ENCODE results near the gene TMCC3. TPM values are rescaled to one million over a fixed set of nuclear protein-coding genes. Genes with fewer than 3 reads are reported as not detected.
"Not testable (repeated sequence)": the region's sequence is repeated elsewhere in the genome, so short reads cannot be mapped to it uniquely, and the experiment has no call there.

Gene TMCC3
- total and polyA plus RNA-seq, 3 experiments from 2014 or later: 0.18 to 0.41 (median 0.18) TPM

- no peak for DNase-seq
- peak overlapping the region in 1 of 7 donors; percentile 2 for H3K4me3 Mint-ChIP-seq
- Histone ChIP-seq H3K27ac (ENCODE audit: low read depth, low read length) (no peak overlapping the region), H3K27me3 (ENCODE audit: insufficient read depth, low read length, poor library complexity, severe bottlenecking) (no peaks in the 10 kb centered on the region), H3K4me1 (ENCODE audit: insufficient read depth, low read length) (peaks cover 7% of the 10 kb centered on the region), H3K4me3 (ENCODE audit: low read length) (no peak overlapping the region), H3K9me3 (ENCODE audit: low read length) (no peaks in the 10 kb centered on the region), H3K36me3 (ENCODE audit: insufficient read depth, low read length) (no peaks in the 10 kb centered on the region)
- H3K27me3 Mint-ChIP-seq: peaks cover 0 to 2% of the 10 kb centered on the region in 2 donors
- H3K27ac Mint-ChIP-seq: peak overlapping the region in 1 of 8 donors; percentile 37
- peaks cover 14 to 22% (median 20%) of the 10 kb centered on the region in 3 donors for H3K4me1 Mint-ChIP-seq
- H3K36me3 Mint-ChIP-seq: no peaks in the 10 kb centered on the region
- ChIA-PET CTCF (no interaction called here), POLR2A (no interaction called here)
- H3K9me3 Mint-ChIP-seq: no peaks in the 10 kb centered on the region
Measured at GRCh38 chr12:94618995-94619695, 31.2 kb downstream of the TMCC3 start.

- POLR2A ChIA-PET: no interaction called here
- Mint-ChIP-seq H3K27ac (no peak overlapping the region), H3K27me3 (no peaks in the 10 kb centered on the region), H3K9me3 (no peaks in the 10 kb centered on the region), H3K4me3 (no peak overlapping the region), H3K4me1 (peaks cover 10 to 17% (median 16%) of the 10 kb centered on the region in 3 donors), H3K36me3 (no peaks in the 10 kb centered on the region)
- H3K27me3 ChIP-seq (ENCODE audit: insufficient read depth, low read length, poor library complexity, severe bottlenecking): no peaks in the 10 kb centered on the region
- DNase-seq: no peak
- no peak overlapping the region for H3K27ac ChIP-seq (ENCODE audit: low read depth, low read length)
- H3K36me3 ChIP-seq (ENCODE audit: insufficient read depth, low read length): no peaks in the 10 kb centered on the region
- H3K4me1 ChIP-seq (ENCODE audit: insufficient read depth, low read length): peaks cover 3% of the 10 kb centered on the region
- no peaks in the 10 kb centered on the region for H3K9me3 ChIP-seq (ENCODE audit: low read length)
- CTCF ChIA-PET: no interaction called here
- H3K4me3 ChIP-seq (ENCODE audit: low read length): no peak overlapping the region
Measured at GRCh38 chr12:94617101-94617500, 33.3 kb downstream of the TMCC3 start.

DNA sequence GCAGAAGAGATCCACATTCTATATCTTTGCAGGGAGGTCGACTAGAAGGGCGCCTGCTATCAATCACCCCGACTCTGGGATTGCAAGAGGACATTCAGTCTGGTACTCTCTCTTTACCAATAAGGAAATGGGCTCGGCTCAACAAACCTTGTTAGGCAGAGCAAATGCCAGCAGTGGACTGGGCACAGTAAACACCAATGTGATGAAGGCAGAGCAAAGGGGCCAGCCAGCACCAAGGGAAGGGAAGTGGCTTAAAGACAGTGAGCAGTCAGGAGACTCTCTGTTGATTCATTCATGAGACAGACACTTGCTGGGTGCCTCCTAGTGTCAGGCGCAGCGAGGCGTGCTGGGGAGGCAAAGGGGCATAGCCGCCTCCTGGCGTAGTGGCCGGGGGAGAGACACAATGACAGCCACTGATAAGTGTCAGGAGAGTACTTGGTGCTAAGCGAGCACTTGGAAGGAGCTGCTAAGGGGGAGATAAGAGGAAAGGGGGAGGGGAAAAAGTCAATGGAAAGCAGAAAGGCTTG lies 34.1 kb downstream of the TMCC3 start:
- no peaks in the 10 kb centered on the region for H3K36me3 Mint-ChIP-seq
- H3K27me3 ChIP-seq (ENCODE audit: insufficient read depth, low read length, poor library complexity, severe bottlenecking): no peaks in the 10 kb centered on the region
- POLR2A ChIA-PET: no interaction called here
- no peaks in the 10 kb centered on the region for H3K27me3 Mint-ChIP-seq
- no peaks in the 10 kb centered on the region for H3K36me3 ChIP-seq (ENCODE audit: insufficient read depth, low read length)
- no peaks in the 10 kb centered on the region for H3K9me3 ChIP-seq (ENCODE audit: low read length)
- no peaks in the 10 kb centered on the region for H3K9me3 Mint-ChIP-seq
- no peak overlapping the region for H3K4me3 Mint-ChIP-seq
- CTCF ChIA-PET: no interaction called here
- H3K4me1 ChIP-seq (ENCODE audit: insufficient read depth, low read length): no peaks in the 10 kb centered on the region
- no peak overlapping the region for H3K27ac Mint-ChIP-seq
- DNase-seq: no peak
- H3K4me3 ChIP-seq (ENCODE audit: low read length): no peak overlapping the region
- H3K4me1 Mint-ChIP-seq: peaks cover 2 to 9% (median 8%) of the 10 kb centered on the region in 3 donors
- H3K27ac ChIP-seq (ENCODE audit: low read depth, low read length): no peak overlapping the region

- no peak overlapping the region for H3K4me3 Mint-ChIP-seq
- H3K9me3 ChIP-seq (ENCODE audit: low read length): no peaks in the 10 kb centered on the region
- no peak overlapping the region for H3K27ac Mint-ChIP-seq
- peaks cover 0 to 6% (median 4%) of the 10 kb centered on the region in 3 donors for H3K4me1 Mint-ChIP-seq
- CTCF ChIA-PET: no interaction called here
- DNase-seq: no peak
- no peaks in the 10 kb centered on the region for H3K4me1 ChIP-seq (ENCODE audit: insufficient read depth, low read length)
- H3K27me3 ChIP-seq (ENCODE audit: insufficient read depth, low read length, poor library complexity, severe bottlenecking): no peaks in the 10 kb centered on the region
- no peaks in the 10 kb centered on the region for H3K36me3 Mint-ChIP-seq
- no peak overlapping the region for H3K4me3 ChIP-seq (ENCODE audit: low read length)
- no peak overlapping the region for H3K27ac ChIP-seq (ENCODE audit: low read depth, low read length)
- H3K9me3 Mint-ChIP-seq: no peaks in the 10 kb centered on the region
- H3K27me3 Mint-ChIP-seq: no peaks in the 10 kb centered on the region
- POLR2A ChIA-PET: no interaction called here
- H3K36me3 ChIP-seq (ENCODE audit: insufficient read depth, low read length): no peaks in the 10 kb centered on the region
Measured at GRCh38 chr12:94615260-94616181, 34.8 kb downstream of the TMCC3 start.

- peaks cover 0 to 5% of the 10 kb centered on the region in 2 donors for H3K27me3 Mint-ChIP-seq
- H3K4me1 ChIP-seq (ENCODE audit: insufficient read depth, low read length): no peaks in the 10 kb centered on the region
- no peaks in the 10 kb centered on the region for H3K36me3 Mint-ChIP-seq
- peaks cover 0 to 4% (median 3%) of the 10 kb centered on the region in 3 donors for H3K4me1 Mint-ChIP-seq
- H3K9me3 ChIP-seq (ENCODE audit: low read length): no peaks in the 10 kb centered on the region
- no peak for DNase-seq
- peak overlapping the region in 1 of 8 donors; percentile 61 for H3K27ac Mint-ChIP-seq
- ChIA-PET CTCF (no interaction called here), POLR2A (no interaction called here)
- H3K36me3 ChIP-seq (ENCODE audit: insufficient read depth, low read length): no peaks in the 10 kb centered on the region
- H3K4me3 Mint-ChIP-seq: no peak overlapping the region
- H3K27ac ChIP-seq (ENCODE audit: low read depth, low read length): no peak overlapping the region
- no peaks in the 10 kb centered on the region for H3K9me3 Mint-ChIP-seq
- no peak overlapping the region for H3K4me3 ChIP-seq (ENCODE audit: low read length)
- no peaks in the 10 kb centered on the region for H3K27me3 ChIP-seq (ENCODE audit: insufficient read depth, low read length, poor library complexity, severe bottlenecking)
Measured at GRCh38 chr12:94614288-94614721, 36.1 kb downstream of the TMCC3 start.

- Mint-ChIP-seq H3K27ac (no peak overlapping the region), H3K9me3 (peaks cover 4 to 19% (median 14%) of the 10 kb centered on the region in 5 donors), H3K4me1 (no peaks in the 10 kb centered on the region), H3K36me3 (peaks cover 0 to 5% (median 0%) of the 10 kb centered on the region in 3 donors), H3K4me3 (no peak overlapping the region), H3K27me3 (peaks cover 0 to 21% of the 10 kb centered on the region in 2 donors)
- ChIA-PET CTCF (no interaction called here), POLR2A (no interaction called here)
- Histone ChIP-seq H3K9me3 (ENCODE audit: low read length) (no peaks in the 10 kb centered on the region), H3K36me3 (ENCODE audit: insufficient read depth, low read length) (no peaks in the 10 kb centered on the region), H3K4me3 (ENCODE audit: low read length) (no peak overlapping the region), H3K27me3 (ENCODE audit: insufficient read depth, low read length, poor library complexity, severe bottlenecking) (no peaks in the 10 kb centered on the region), H3K27ac (ENCODE audit: low read depth, low read length) (no peak overlapping the region), H3K4me1 (ENCODE audit: insufficient read depth, low read length) (no peaks in the 10 kb centered on the region)
- DNase-seq: no peak
Measured at GRCh38 chr12:94609917-94610443, 40.4 kb downstream of the TMCC3 start.

DNA sequence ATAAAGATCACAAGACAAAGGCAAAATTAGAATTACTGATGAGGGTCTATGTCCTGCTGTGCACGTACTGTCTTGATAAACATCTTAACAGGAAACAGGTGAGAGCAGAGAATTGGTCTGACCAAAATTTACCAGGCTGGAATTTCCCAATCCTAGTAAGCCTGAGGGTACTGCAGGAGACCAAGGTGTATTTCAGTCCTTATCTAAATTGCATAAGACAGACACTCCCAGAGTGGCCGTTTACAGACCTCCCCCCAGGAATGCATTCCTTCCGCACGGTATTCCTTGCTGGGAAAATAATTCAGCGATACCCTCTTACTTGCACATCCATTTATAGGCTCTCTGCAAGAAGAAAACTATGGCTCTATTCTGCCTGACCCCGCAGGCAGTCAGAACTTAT lies 43.5 kb downstream of the TMCC3 start:
- POLR2A ChIA-PET, H3K36me3 Mint-ChIP-seq: not testable (repeated sequence)
- H3K9me3 Mint-ChIP-seq: peaks cover 4 to 19% (median 14%) of the 10 kb centered on the region in 5 donors

GRCh38 chr12:94604366-94604698 lies 46.0 kb downstream of the TMCC3 start:
- peaks cover 0 to 5% (median 0%) of the 10 kb centered on the region in 3 donors for H3K36me3 Mint-ChIP-seq
- peak overlapping the region in 1 of 8 donors; percentile 38 for H3K27ac Mint-ChIP-seq
- H3K4me3 Mint-ChIP-seq: no peak overlapping the region
- ChIA-PET POLR2A (no interaction called here), CTCF (interaction anchor here (1.4 kb wide), 1 partner anchor 17 kb away, joined by 4 read pairs; no protein-coding TSS in a partner anchor)
- peaks cover 5 to 27% of the 10 kb centered on the region in 2 donors for H3K27me3 Mint-ChIP-seq
- Histone ChIP-seq H3K27ac (ENCODE audit: low read depth, low read length) (no peak overlapping the region), H3K4me1 (ENCODE audit: insufficient read depth, low read length) (no peaks in the 10 kb centered on the region), H3K27me3 (ENCODE audit: insufficient read depth, low read length, poor library complexity, severe bottlenecking) (no peaks in the 10 kb centered on the region), H3K36me3 (ENCODE audit: insufficient read depth, low read length) (no peaks in the 10 kb centered on the region), H3K4me3 (ENCODE audit: low read length) (no peak overlapping the region), H3K9me3 (ENCODE audit: low read length) (no peaks in the 10 kb centered on the region)
- H3K4me1 Mint-ChIP-seq: peaks cover 4 to 5% (median 4%) of the 10 kb centered on the region in 3 donors
- no peak for DNase-seq
- H3K9me3 Mint-ChIP-seq: peaks cover 4 to 19% (median 14%) of the 10 kb centered on the region in 5 donors

More for the DNA sequence above, 43.5 kb downstream of the TMCC3 start:
- H3K9me3 ChIP-seq (ENCODE audit: low read length); CTCF ChIA-PET; H3K27me3 ChIP-seq (ENCODE audit: insufficient read depth, low read length, poor library complexity, severe bottlenecking); H3K27ac Mint-ChIP-seq; H3K36me3 ChIP-seq (ENCODE audit: insufficient read depth, low read length); DNase-seq; H3K4me1 ChIP-seq (ENCODE audit: insufficient read depth, low read length); H3K4me3 ChIP-seq (ENCODE audit: low read length); H3K4me3 Mint-ChIP-seq; H3K4me1 Mint-ChIP-seq; H3K27ac ChIP-seq (ENCODE audit: low read depth, low read length): not testable (repeated sequence)
- H3K27me3 Mint-ChIP-seq: peaks cover 2 to 25% of the 10 kb centered on the region in 2 donors

Measured in CD8-positive, alpha-beta memory T cell (primary cell).